ENCODE results near the gene MLN. TPM values are rescaled to one million over a fixed set of nuclear protein-coding genes. Genes with fewer than 3 reads are reported as not detected.

The MLN gene
- total RNA-seq, 1 experiment from 2014 or later = not detected

DNA sequence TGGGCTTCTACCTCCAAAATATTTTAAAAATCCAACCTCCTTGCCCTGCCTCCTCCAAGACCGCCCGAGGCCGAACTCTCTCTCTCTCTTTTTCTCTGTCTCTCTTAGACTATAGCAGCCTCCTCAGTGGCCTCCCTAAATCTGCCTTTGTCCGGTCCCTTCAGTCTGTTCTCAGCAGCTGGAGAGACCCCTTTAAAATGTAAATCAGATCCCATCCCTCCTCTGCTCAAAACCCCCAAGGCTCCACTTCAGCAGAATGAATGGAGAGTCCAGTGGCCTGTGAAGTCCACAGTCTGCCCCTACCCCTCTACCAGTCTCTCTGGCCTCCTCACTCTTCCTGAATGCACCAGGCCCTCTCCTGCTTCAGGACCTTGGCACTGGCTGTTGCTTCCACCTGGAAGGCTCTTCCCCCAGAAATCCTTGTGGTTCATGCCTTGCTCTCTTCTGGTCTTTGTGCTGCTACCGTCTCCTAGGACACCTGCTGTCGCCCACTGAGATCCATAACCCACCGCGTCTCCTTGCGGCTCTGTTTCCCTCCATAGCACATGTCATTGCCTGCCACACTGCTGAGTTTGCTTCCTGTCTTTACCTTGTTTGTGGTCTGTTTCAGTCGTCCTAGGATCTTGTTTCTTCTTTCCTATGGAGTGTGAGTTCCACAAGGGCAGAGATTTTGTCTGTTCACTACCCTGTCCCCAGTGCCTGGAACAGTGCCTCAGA is 6.0 kb downstream of the MLN start:
- TF ChIP-seq CTCF (conservative IDR thresholded peaks at IDR 0.05) = no peak
- no peak overlapping the region for H2AK5ac ChIP-seq (ENCODE audit: insufficient read length, low read length)
- H3K23ac ChIP-seq (ENCODE audit: insufficient read length, low read depth, low read length) = no peak overlapping the region
- no peak overlapping the region for H2AFZ ChIP-seq (ENCODE audit: low read length)
- no peak for DNase-seq
- H3K9me3 ChIP-seq (ENCODE audit: control insufficient read depth, low read depth, low read length) = no peaks in the 10 kb centered on the region
- H3K4ac ChIP-seq (ENCODE audit: low read depth, low read length) = no peak overlapping the region
- H4K20me1 ChIP-seq (ENCODE audit: control insufficient read depth, insufficient read depth, insufficient read length) = no peaks in the 10 kb centered on the region
- no peak overlapping the region for H2BK120ac ChIP-seq (ENCODE audit: low read depth, low read length, poor library complexity, severe bottlenecking)
- Mint-ChIP-seq H3K4me3 (no peak overlapping the region; a peak in 1 of 5 replicates), H3K9me3 (no peaks in the 10 kb centered on the region), H3K27ac (peak overlapping the region; percentile 9 to 79 (median 25); a peak in 6 of 7 replicates), H3K27me3 (ENCODE audit: low read depth) (peaks cover 2% of the 10 kb centered on the region), H3K4me1 (peaks cover 64 to 67% of the 10 kb centered on the region in 2 experiments), H3K36me3 (ENCODE audit: insufficient read depth in 1 of 3, low read depth in 3 of 3) (no peaks in the 10 kb centered on the region)
- no peak overlapping the region for H4K8ac ChIP-seq (replicated peaks; ENCODE audit: insufficient read length, low read depth, low read length)
- H2BK20ac ChIP-seq (ENCODE audit: low read depth, low read length, poor library complexity, severe bottlenecking) = no peak overlapping the region
- peaks cover 3% of the 10 kb centered on the region for H3K4me1 ChIP-seq (ENCODE audit: insufficient read depth, low read length)
- H2BK12ac ChIP-seq (ENCODE audit: insufficient read length, low read depth, low read length) = no peak overlapping the region
- no peaks in the 10 kb centered on the region for H3K79me1 ChIP-seq (ENCODE audit: insufficient read depth, low read depth, low read length, poor library complexity, severe bottlenecking)
- H3K23me2 ChIP-seq (ENCODE audit: insufficient read length, low read depth, low read length, poor library complexity, severe bottlenecking) = no peaks in the 10 kb centered on the region
- no peak overlapping the region for H3K9ac ChIP-seq (ENCODE audit: extremely low read depth, insufficient read length, low read length)
- no peaks in the 10 kb centered on the region for H3K79me2 ChIP-seq (ENCODE audit: insufficient read depth, low read length)
- H3K27me3 ChIP-seq (ENCODE audit: insufficient read depth, low read length) = 0 out of 2 replicates have a peak, but pooled peaks cover 3% of the 10 kb centered on the region
- no peak overlapping the region for H2BK5ac ChIP-seq (ENCODE audit: insufficient read length, low read length)
- H4K5ac ChIP-seq (ENCODE audit: insufficient read length, low read depth, low read length) = no peak overlapping the region
- no peak overlapping the region for H3K27ac ChIP-seq (ENCODE audit: insufficient read length, low read depth, low read length)
- H4K91ac ChIP-seq (ENCODE audit: insufficient read length, low read depth, low read length) = no peak overlapping the region
- no CpG with 5 or more reads among the region's 10 CpGs for WGBS (ENCODE audit: extremely low coverage, insufficient read length, low lambda C conversion rate)
- no peak overlapping the region for H2BK15ac ChIP-seq (ENCODE audit: low read depth, low read length)
- no peak overlapping the region for H3T11ph ChIP-seq (ENCODE audit: low read length)
- no peak overlapping the region for H3K14ac ChIP-seq (ENCODE audit: insufficient read depth, low read length)
- no peak overlapping the region for H3K4me2 ChIP-seq (ENCODE audit: insufficient read depth, insufficient read length, low read length)
- no peak overlapping the region for H3K56ac ChIP-seq (ENCODE audit: insufficient read length, low read depth, low read length)
- H3K18ac ChIP-seq (ENCODE audit: insufficient read length, low read depth, low read length) = no peak overlapping the region

Data from H9 (cell line).